Esophagus (tissue), 2 donors: ENCODE results near the gene FAM161A. TPM values are rescaled to one million over a fixed set of nuclear protein-coding genes. Genes with fewer than 3 reads are reported as not detected.
"Not testable (repeated sequence)": the region's sequence is repeated elsewhere in the genome, so short reads cannot be mapped to it uniquely, and the experiment has no call there.

Experiments used
- H3K27ac ChIP-seq, 2 donors: one replicate each; pipeline ENCODE4 v1.5.1; 2013; ENCODE audit warnings: low read depth in 2 of 2, mild to moderate bottlenecking in 2 of 2, inconsistent platforms in 1 of 2, low read length in 1 of 2, moderate library complexity in 1 of 2
- H3K27me3 ChIP-seq, 2 donors: one replicate each; pipeline ENCODE4 v1.6.1; 2013; ENCODE audit warnings: low read length in 2 of 2, control low read depth in 1 of 2, mild to moderate bottlenecking in 1 of 2; ENCODE audit not compliant: insufficient read depth in 2 of 2, control insufficient read depth in 1 of 2
- H3K36me3 ChIP-seq, 2 donors: one replicate each; pipeline ENCODE4 v1.6.1; 2013; ENCODE audit warnings: low read length in 1 of 2; ENCODE audit not compliant: control insufficient read depth in 2 of 2, insufficient read depth in 2 of 2
- H3K4me1 ChIP-seq, 2 donors: one replicate each; pipeline ENCODE4 v1.6.1; 2013; ENCODE audit warnings: low read length in 1 of 2; ENCODE audit not compliant: control insufficient read depth in 2 of 2, insufficient read depth in 2 of 2
- H3K4me3 ChIP-seq, 2 donors: one replicate each; pipeline ENCODE4 v1.5.1; 2013; ENCODE audit warnings: low read length in 2 of 2, mild to moderate bottlenecking in 2 of 2, low read depth in 1 of 2, moderate library complexity in 1 of 2
- H3K9me3 ChIP-seq, 2 donors: one replicate each; pipeline ENCODE4 v1.6.1; 2013; ENCODE audit warnings: mild to moderate bottlenecking in 2 of 2, low read depth in 1 of 2, low read length in 1 of 2, moderate library complexity in 1 of 2; ENCODE audit not compliant: control insufficient read depth in 2 of 2, insufficient read depth in 1 of 2
- WGBS, 2 donors: extraction: QIAGEN DNeasy Blood & Tissue Kit; methylation state at CpG; one replicate each; pipeline ENCODE4 v1.1.7; 2013; 5-methylcytosine and 5-hydroxymethylcytosine counted together
- polyA plus RNA-seq, 2 donors: library from polyadenylated mRNA; stranded (reverse); fragments of 200-250 nt; gene quantifications; one replicate each; pipeline ENCODE4 v1.2.3, GENCODE V29; 2013
- donor health status: healthy with polysubstance abuse.
- donor health status: Bipolar disorder and iron deficiency.

Gene FAM161A
- polyA plus RNA-seq, 2 donors = 1.1 to 2.2 TPM

- H3K4me1 ChIP-seq = no peaks in the 10 kb centered on the region
- 84 to 90% methylated on average over 3 of the region's 3 CpGs for WGBS, 2 donors
- H3K27me3 ChIP-seq = no peaks in the 10 kb centered on the region
- H3K36me3 ChIP-seq = peaks cover 0 to 3% of the 10 kb centered on the region in 2 donors
- no peaks in the 10 kb centered on the region for H3K9me3 ChIP-seq
- no peak overlapping the region for H3K27ac ChIP-seq
- H3K4me3 ChIP-seq = no peak overlapping the region
Measured at GRCh38 chr2:61845320-61845719, 8.5 kb downstream of the FAM161A start.

GRCh38 chr2:61841286-61841685, 12.6 kb downstream of the FAM161A start:
- Histone ChIP-seq H3K9me3 (no peaks in the 10 kb centered on the region), H3K27ac (no peak overlapping the region), H3K4me3 (no peak overlapping the region), H3K4me1 (no peaks in the 10 kb centered on the region), H3K36me3 (peaks cover 0 to 3% of the 10 kb centered on the region in 2 donors), H3K27me3 (no peaks in the 10 kb centered on the region)
- 94 to 95% methylated on average over 3 of the region's 3 CpGs for WGBS, 2 donors

- Histone ChIP-seq H3K4me3 (no peak overlapping the region), H3K27me3 (no peaks in the 10 kb centered on the region), H3K4me1 (no peaks in the 10 kb centered on the region), H3K27ac (no peak overlapping the region), H3K9me3 (no peaks in the 10 kb centered on the region), H3K36me3 (no peaks in the 10 kb centered on the region)
- 50 to 94% methylated on average over 1 of the region's 1 CpG for WGBS, 2 donors
Measured at GRCh38 chr2:61834893-61835292, 19.0 kb downstream of the FAM161A start.

- Histone ChIP-seq H3K9me3 (no peaks in the 10 kb centered on the region), H3K27me3 (no peaks in the 10 kb centered on the region), H3K27ac (no peak overlapping the region), H3K4me1 (no peaks in the 10 kb centered on the region), H3K4me3 (no peak overlapping the region), H3K36me3 (no peaks in the 10 kb centered on the region)
- 94% methylated on average over 1 of the region's 1 CpG for WGBS, 2 donors
Measured at GRCh38 chr2:61833971-61834370, 19.9 kb downstream of the FAM161A start.

- no peaks in the 10 kb centered on the region for H3K4me1 ChIP-seq
- H3K9me3 ChIP-seq = no peaks in the 10 kb centered on the region
- H3K27ac ChIP-seq = no peak overlapping the region
- no peaks in the 10 kb centered on the region for H3K27me3 ChIP-seq
- no peaks in the 10 kb centered on the region for H3K36me3 ChIP-seq
- 88% methylated on average over 11 of the region's 11 CpGs for WGBS, 2 donors
- H3K4me3 ChIP-seq = no peak overlapping the region
Measured at GRCh38 chr2:61832183-61832841, 21.5 kb downstream of the FAM161A start.

- Histone ChIP-seq H3K27me3 (no peaks in the 10 kb centered on the region), H3K36me3 (no peaks in the 10 kb centered on the region), H3K9me3 (no peaks in the 10 kb centered on the region), H3K4me3 (no peak overlapping the region), H3K27ac (no peak overlapping the region), H3K4me1 (no peaks in the 10 kb centered on the region)
- WGBS, 2 donors = 93 to 96% methylated on average over 2 of the region's 2 CpGs
Measured at GRCh38 chr2:61822255-61822654, 31.6 kb downstream of the FAM161A start.

GRCh38 chr2:61816480-61817355, 37.1 kb downstream of the FAM161A start:
- Histone ChIP-seq H3K27ac (no peak overlapping the region), H3K36me3 (no peaks in the 10 kb centered on the region), H3K4me1 (no peaks in the 10 kb centered on the region), H3K27me3 (no peaks in the 10 kb centered on the region), H3K9me3 (no peaks in the 10 kb centered on the region), H3K4me3 (no peak overlapping the region)
- 77 to 82% methylated on average over 20 of the region's 20 CpGs for WGBS, 2 donors

GRCh38 chr2:61814539-61815160, 39.2 kb downstream of the FAM161A start:
- 63 to 73% methylated on average over 6 of the region's 6 CpGs for WGBS, 2 donors
- no peaks in the 10 kb centered on the region for H3K27me3 ChIP-seq
- H3K4me1 ChIP-seq = no peaks in the 10 kb centered on the region
- H3K9me3 ChIP-seq = no peaks in the 10 kb centered on the region
- no peak overlapping the region for H3K27ac ChIP-seq
- H3K36me3 ChIP-seq = no peaks in the 10 kb centered on the region
- H3K4me3 ChIP-seq = no peak overlapping the region

GRCh38 chr2:61813314-61813713, 40.5 kb downstream of the FAM161A start:
- not testable (repeated sequence) for H3K27me3 ChIP-seq, H3K36me3 ChIP-seq, H3K27ac ChIP-seq, H3K9me3 ChIP-seq, H3K4me1 ChIP-seq, H3K4me3 ChIP-seq
- WGBS, 2 donors = 87 to 97% methylated on average over 3 of the region's 3 CpGs
